AG09309 (cell line): ENCODE measurements around the gene NPSR1.

Source experiments
- DNase-seq: peaks from one replicate; pipeline ENCODE4 v3.0.0-alpha.2; 2010; ENCODE audit warnings: low read depth
- H3K4me3 ChIP-seq: 2 replicates; pipeline ENCODE4 v1.5.1; 2011; ENCODE audit warnings: mild to moderate bottlenecking, low read depth, low read length, moderate library complexity; ENCODE audit not compliant: control insufficient read depth
- TF ChIP-seq, protein P1 (sequence below): IDR thresholded peaks from 2 replicates; pipeline ENCODE4 v1.5.1; 2011; ENCODE audit warnings: mild to moderate bottlenecking, low read depth, low read length, inconsistent platforms; ENCODE audit not compliant: insufficient read depth, control insufficient read depth; ENCODE audit errors: missing control alignments

NPSR1 gene

GRCh38 chr7:34718867-34719266 is 60.8 kb downstream of the NPSR1 start:
- H3K4me3 ChIP-seq, result no peak overlapping the region
- DNase-seq, result no peak
- TF ChIP-seq, protein P1, sequence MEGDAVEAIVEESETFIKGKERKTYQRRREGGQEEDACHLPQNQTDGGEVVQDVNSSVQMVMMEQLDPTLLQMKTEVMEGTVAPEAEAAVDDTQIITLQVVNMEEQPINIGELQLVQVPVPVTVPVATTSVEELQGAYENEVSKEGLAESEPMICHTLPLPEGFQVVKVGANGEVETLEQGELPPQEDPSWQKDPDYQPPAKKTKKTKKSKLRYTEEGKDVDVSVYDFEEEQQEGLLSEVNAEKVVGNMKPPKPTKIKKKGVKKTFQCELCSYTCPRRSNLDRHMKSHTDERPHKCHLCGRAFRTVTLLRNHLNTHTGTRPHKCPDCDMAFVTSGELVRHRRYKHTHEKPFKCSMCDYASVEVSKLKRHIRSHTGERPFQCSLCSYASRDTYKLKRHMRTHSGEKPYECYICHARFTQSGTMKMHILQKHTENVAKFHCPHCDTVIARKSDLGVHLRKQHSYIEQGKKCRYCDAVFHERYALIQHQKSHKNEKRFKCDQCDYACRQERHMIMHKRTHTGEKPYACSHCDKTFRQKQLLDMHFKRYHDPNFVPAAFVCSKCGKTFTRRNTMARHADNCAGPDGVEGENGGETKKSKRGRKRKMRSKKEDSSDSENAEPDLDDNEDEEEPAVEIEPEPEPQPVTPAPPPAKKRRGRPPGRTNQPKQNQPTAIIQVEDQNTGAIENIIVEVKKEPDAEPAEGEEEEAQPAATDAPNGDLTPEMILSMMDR, result no peak

DNA sequence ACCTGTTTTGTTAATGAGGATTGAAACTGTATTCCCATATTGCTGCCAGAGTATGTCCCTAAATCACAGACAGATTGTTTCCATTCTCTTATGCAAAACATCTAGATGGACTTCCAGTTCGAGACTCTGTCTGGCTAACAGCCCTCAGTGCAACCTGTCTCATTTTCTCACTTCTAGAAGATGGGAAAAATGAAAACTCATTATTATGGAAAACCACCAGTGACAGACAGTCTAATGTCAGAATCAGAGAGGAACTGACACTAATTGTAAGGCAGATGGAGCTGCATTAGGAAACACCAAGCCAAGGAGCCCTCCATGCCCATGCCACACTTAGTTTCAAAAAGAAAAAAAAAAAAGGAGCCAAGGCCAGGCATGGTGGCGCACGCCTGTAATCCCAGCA is 61.6 kb downstream of the NPSR1 start:
- TF ChIP-seq, protein P1, result no peak
- no peak for DNase-seq
- H3K4me3 ChIP-seq, result no peak overlapping the region

DNA sequence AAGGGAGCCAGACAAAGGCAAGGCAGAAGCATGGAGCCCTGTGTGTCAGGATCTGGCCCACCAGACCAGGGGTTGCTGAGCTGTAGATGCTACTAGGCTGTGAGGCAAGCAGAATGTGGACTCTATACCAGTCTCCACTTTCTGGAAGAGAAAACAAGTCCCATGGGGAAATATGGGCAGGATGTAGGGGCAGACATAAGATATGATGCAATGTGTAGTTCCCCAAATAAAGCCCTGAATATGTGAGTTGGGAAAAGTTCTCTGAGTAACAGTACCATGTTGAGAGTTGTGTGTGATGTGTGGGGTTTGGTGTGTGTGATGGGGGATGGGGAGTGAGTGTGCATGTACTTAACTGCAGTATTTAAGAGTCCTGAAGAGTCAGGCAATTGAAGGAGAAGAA is 62.3 kb downstream of the NPSR1 start:
- no peak overlapping the region for H3K4me3 ChIP-seq
- TF ChIP-seq, protein P1, result no peak
- DNase-seq, result no peak

- TF ChIP-seq, protein P1, result no peak
- DNase-seq, result no peak
- no peak overlapping the region for H3K4me3 ChIP-seq
Observed at GRCh38 chr7:34723338-34723737, 65.3 kb downstream of the NPSR1 start.

DNA sequence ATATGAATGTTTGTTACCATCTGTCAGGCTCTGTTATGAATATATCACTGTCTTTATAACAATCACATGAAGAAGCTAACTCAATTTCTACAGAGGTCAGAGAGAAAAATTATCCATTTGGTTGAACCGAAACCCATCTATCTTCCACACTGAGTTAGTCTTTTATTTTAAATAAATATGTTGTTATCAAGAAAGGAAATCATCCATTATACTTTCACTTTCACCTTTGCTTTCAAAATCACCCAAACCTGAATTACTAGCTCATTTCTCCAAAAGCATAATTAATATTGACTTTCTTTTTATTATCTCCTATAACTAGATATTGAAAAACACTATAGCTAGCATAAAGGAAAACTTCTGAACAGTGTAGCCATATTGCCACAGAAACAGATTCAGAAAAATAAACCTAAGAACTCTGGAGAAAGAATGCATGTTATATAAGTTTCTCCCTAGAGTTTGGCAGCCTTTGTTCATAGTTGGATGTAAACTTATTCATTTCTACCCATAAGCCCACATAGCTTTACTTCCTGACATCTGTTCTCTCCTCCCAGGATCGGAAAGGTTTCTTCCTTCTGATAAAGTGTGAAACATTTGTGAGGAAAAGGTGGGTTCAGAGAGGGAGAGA is 66.0 kb downstream of the NPSR1 start:
- no peak overlapping the region for H3K4me3 ChIP-seq
- TF ChIP-seq, protein P1, result no peak
- DNase-seq, result no peak

DNA sequence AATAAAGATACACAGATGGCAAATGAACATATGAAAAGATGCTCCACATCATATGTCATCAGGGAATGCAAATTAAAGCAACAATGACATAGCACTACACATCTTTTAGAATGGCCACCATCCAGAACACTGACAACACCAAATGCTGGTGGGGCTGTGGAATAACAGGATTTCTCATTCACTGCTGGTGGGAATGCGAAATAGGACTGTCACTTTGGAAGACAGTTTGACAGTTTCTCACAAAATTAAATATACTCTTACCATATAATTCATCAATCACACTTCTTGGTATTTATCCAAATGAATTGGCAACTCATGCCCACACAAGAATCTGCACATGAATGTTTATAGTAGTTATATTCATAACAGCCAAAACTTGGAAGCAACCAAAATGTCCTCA is 68.2 kb downstream of the NPSR1 start:
- no peak for DNase-seq
- TF ChIP-seq, protein P1, result no peak
- H3K4me3 ChIP-seq, result no peak overlapping the region
